ENCODE results near the gene RAD50. TPM values are rescaled to one million over a fixed set of nuclear protein-coding genes. Genes with fewer than 3 reads are reported as not detected.

Gene RAD50
- total and polyA plus RNA-seq, 8 donors: 5.9 to 21.1 (median 16.2) TPM

DNA sequence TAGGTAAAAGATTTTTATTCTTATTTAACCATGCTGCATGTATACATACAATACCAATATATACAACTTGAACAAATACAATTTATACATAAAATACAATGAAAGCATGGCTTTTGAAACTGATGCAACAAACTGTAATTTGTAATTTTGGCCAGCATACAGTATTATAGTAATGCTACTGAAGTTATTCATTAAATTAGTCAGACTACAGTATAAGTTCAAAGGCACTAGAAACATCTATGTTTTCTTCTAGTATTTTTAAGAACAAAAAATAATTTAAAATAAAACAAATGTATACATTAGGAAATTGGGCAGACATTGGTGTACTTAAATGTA, 135.8 kb downstream of the RAD50 start:
- ATAC-seq: no peak
- H3K4me1 ChIP-seq: no peaks in the 10 kb centered on the region
- no peak for DNase-seq
- no peak overlapping the region for H3K4me3 ChIP-seq
- no peaks in the 10 kb centered on the region for H3K36me3 ChIP-seq
- H3K9me3 ChIP-seq: no peaks in the 10 kb centered on the region
- intact Hi-C loops (cut with DNase I): no loop called here
- no peak for FAIRE-seq
- no peak overlapping the region for H3K27ac ChIP-seq
- TF ChIP-seq CTCF (IDR thresholded peaks at IDR 0.05): no peak
- no peaks in the 10 kb centered on the region for H3K27me3 ChIP-seq

Other genes with a start within 250 kb of the RAD50 start
- gene SLC22A5, start 187.3 kb upstream of the RAD50 start, total RNA-seq: 10 to 100 TPM in 2 of 6 donors, 1 to 10 TPM in 4; 5.5 to 13.1 (median 7.8) TPM
- gene SLC22A5, start 187.3 kb upstream of the RAD50 start, polyA plus RNA-seq: 10 to 100 TPM in 1 of 2 donors, 1 to 10 TPM in 1; 7.1 to 12.2 TPM
- gene IRF1, start 66.2 kb upstream of the RAD50 start, total RNA-seq: 10 to 100 TPM in 4 of 6 donors, 1 to 10 TPM in 2; 7.0 to 28.0 (median 11.1) TPM
- gene IRF1, start 66.2 kb upstream of the RAD50 start, polyA plus RNA-seq: 10 to 100 TPM in 1 of 2 donors, 1 to 10 TPM in 1; 8.5 to 30.8 TPM
- not detected for gene IL5, start 13.5 kb upstream of the RAD50 start, total RNA-seq
- not detected for gene IL5, start 13.5 kb upstream of the RAD50 start, polyA plus RNA-seq
- not detected for gene IL13, start 101.2 kb downstream of the RAD50 start, total RNA-seq
- gene IL13, start 101.2 kb downstream of the RAD50 start, polyA plus RNA-seq: under 1 TPM in 1 of 2 donors, not detected in 1; 0.07 TPM
- not detected for gene IL4, start 117.0 kb downstream of the RAD50 start, total RNA-seq
- not detected for gene IL4, start 117.0 kb downstream of the RAD50 start, polyA plus RNA-seq
- 1 to 10 TPM; 2.4 to 6.3 (median 4.1) TPM for gene KIF3A, start 180.6 kb downstream of the RAD50 start, total RNA-seq
- 1 to 10 TPM; 2.4 to 5.0 TPM for gene KIF3A, start 180.6 kb downstream of the RAD50 start, polyA plus RNA-seq
- 1 to 10 TPM in 4 of 6 donors, under 1 TPM in 2; 0.69 to 4.4 (median 1.3) TPM for gene CCNI2, start 190.4 kb downstream of the RAD50 start, total RNA-seq
- gene CCNI2, start 190.4 kb downstream of the RAD50 start, polyA plus RNA-seq: 1 to 10 TPM in 1 of 2 donors, under 1 TPM in 1; 0.84 to 1.8 TPM
- 10 to 100 TPM; 13.1 to 32.8 (median 17.1) TPM for gene SEPTIN8, start 220.3 kb downstream of the RAD50 start, total RNA-seq
- gene SEPTIN8, start 220.3 kb downstream of the RAD50 start, polyA plus RNA-seq: 10 to 100 TPM; 17.9 to 18.6 TPM